Left cardiac atrium (tissue), 2 donors: ENCODE measurements around the gene KRTAP13-3. TPM values are rescaled to one million over a fixed set of nuclear protein-coding genes. Genes with fewer than 3 reads are reported as not detected.

Experiments
- total RNA-seq, 2 donors: library from RNA; stranded (reverse); fragmentation: NEBNext Ultra II Directional; extraction: Animal tissue kit (Norgen Biotek cat#: 25700); gene quantifications; one replicate each; pipeline ENCODE4 v1.2.1, GENCODE V29; 2021
- donor health status: DM: no; HTN: yes; CAD: no; lungs with severe emphysema.
- donor health status: DM: yes; HTN: yes; CAD: no.

Gene KRTAP13-3
- total RNA-seq, 2 donors from 2014 or later, result not detected

Other genes starting within 250 kb of the KRTAP13-3 start
- gene CLDN8, start 209.8 kb downstream of the KRTAP13-3 start, total RNA-seq, result not detected
- gene KRTAP24-1, start 143.0 kb downstream of the KRTAP13-3 start, total RNA-seq, result not detected
- gene KRTAP25-1, start 136.4 kb downstream of the KRTAP13-3 start, total RNA-seq, result not detected
- not detected for gene KRTAP26-1, start 105.6 kb downstream of the KRTAP13-3 start, total RNA-seq
- gene KRTAP27-1, start 88.2 kb downstream of the KRTAP13-3 start, total RNA-seq, result not detected
- not detected for gene KRTAP23-1, start 77.3 kb downstream of the KRTAP13-3 start, total RNA-seq
- not detected for gene KRTAP13-2, start 53.7 kb downstream of the KRTAP13-3 start, total RNA-seq
- gene KRTAP13-1, start 29.9 kb downstream of the KRTAP13-3 start, total RNA-seq, result not detected
- not detected for gene KRTAP13-4, start 4.3 kb upstream of the KRTAP13-3 start, total RNA-seq
- gene KRTAP15-1, start 14.3 kb upstream of the KRTAP13-3 start, total RNA-seq, result not detected
- gene KRTAP19-1, start 54.4 kb upstream of the KRTAP13-3 start, total RNA-seq, result not detected
- gene KRTAP19-2, start 61.5 kb upstream of the KRTAP13-3 start, total RNA-seq, result not detected
- not detected for gene KRTAP19-3, start 66.1 kb upstream of the KRTAP13-3 start, total RNA-seq
- gene KRTAP19-4, start 71.2 kb upstream of the KRTAP13-3 start, total RNA-seq, result not detected
- not detected for gene KRTAP19-5, start 76.2 kb upstream of the KRTAP13-3 start, total RNA-seq
- not detected for gene KRTAP19-6, start 115.9 kb upstream of the KRTAP13-3 start, total RNA-seq
- not detected for gene KRTAP19-7, start 135.4 kb upstream of the KRTAP13-3 start, total RNA-seq
- not detected for gene KRTAP22-2, start 164.5 kb upstream of the KRTAP13-3 start, total RNA-seq
- gene KRTAP6-3, start 166.5 kb upstream of the KRTAP13-3 start, total RNA-seq, result not detected
- gene KRTAP6-2, start 173.0 kb upstream of the KRTAP13-3 start, total RNA-seq, result not detected
- gene KRTAP22-1, start 175.2 kb upstream of the KRTAP13-3 start, total RNA-seq, result not detected
- gene KRTAP6-1, start 188.0 kb upstream of the KRTAP13-3 start, total RNA-seq, result not detected
- gene KRTAP20-1, start 190.5 kb upstream of the KRTAP13-3 start, total RNA-seq, result not detected
- not detected for gene KRTAP20-4, start 194.7 kb upstream of the KRTAP13-3 start, total RNA-seq
- gene KRTAP20-2, start 209.3 kb upstream of the KRTAP13-3 start, total RNA-seq, result not detected
- not detected for gene KRTAP20-3, start 216.9 kb upstream of the KRTAP13-3 start, total RNA-seq